Thoracic aorta (tissue), 2 donors: ENCODE measurements around the gene HELZ. TPM values are rescaled to one million over a fixed set of nuclear protein-coding genes. Genes with fewer than 3 reads are reported as not detected.

ENCODE experiments used
- ATAC-seq: fragments of 150-250 bp; one replicate; pipeline ENCODE4 v1.8.0; 2017; ENCODE audit warnings: low read depth; ENCODE audit not compliant: insufficient number of reproducible peaks, low FRiP score
- DNase-seq: peaks from one replicate; pipeline ENCODE4 v3.0.0-alpha.2; 2020; ENCODE audit warnings: low spot score
- H3K27ac ChIP-seq, 2 donors: fragments of 200-600 bp; sonication (generic); 1 replicate in 1 of 2; 2 replicates in 1 of 2; pipeline ENCODE4 v1.5.1; 2016; ENCODE audit warnings: mild to moderate bottlenecking in 2 of 2, moderate library complexity in 2 of 2
- H3K27me3 ChIP-seq: fragments of 200-600 bp; sonication (generic); replicated peaks from 2 replicates; pipeline ENCODE4 v1.6.0; 2016; ENCODE audit warnings: mild to moderate bottlenecking; ENCODE audit not compliant: insufficient read depth
- H3K36me3 ChIP-seq: fragments of 200-600 bp; sonication (generic); one replicate; pipeline ENCODE4 v1.5.1; 2016
- H3K4me1 ChIP-seq, 2 donors: fragments of 200-600 bp; sonication (generic); 1 replicate in 1 of 2; 2 replicates in 1 of 2; pipeline versions ENCODE4 v1.5.1 to v1.6.0; 2016; ENCODE audit warnings: low read depth in 2 of 2, mild to moderate bottlenecking in 1 of 2; ENCODE audit not compliant: control insufficient read depth in 1 of 2
- H3K4me3 ChIP-seq: fragments of 200-600 bp; sonication (generic); 2 replicates; pipeline ENCODE4 v1.5.1; 2016; ENCODE audit warnings: mild to moderate bottlenecking
- H3K9me3 ChIP-seq: fragments of 200-600 bp; sonication (generic); 2 replicates; pipeline ENCODE4 v1.5.1; 2016
- total RNA-seq, 2 donors: library from RNA; depleted of rRNA; stranded (reverse); fragments of >200 nt; gene quantifications; one replicate each; pipeline versions ENCODE4 v1.1.0 to v1.2.3, GENCODE V29; 2016
- TF ChIP-seq, protein P1 (sequence below): fragments of 200-600 bp; sonication (generic); IDR thresholded peaks from one replicate; pipeline ENCODE4 v1.5.1; 2019; ENCODE audit warnings: antibody characterized with exemption

HELZ gene
- total RNA-seq, 2 donors from 2014 or later = 47.8 to 58.4 TPM

DNA sequence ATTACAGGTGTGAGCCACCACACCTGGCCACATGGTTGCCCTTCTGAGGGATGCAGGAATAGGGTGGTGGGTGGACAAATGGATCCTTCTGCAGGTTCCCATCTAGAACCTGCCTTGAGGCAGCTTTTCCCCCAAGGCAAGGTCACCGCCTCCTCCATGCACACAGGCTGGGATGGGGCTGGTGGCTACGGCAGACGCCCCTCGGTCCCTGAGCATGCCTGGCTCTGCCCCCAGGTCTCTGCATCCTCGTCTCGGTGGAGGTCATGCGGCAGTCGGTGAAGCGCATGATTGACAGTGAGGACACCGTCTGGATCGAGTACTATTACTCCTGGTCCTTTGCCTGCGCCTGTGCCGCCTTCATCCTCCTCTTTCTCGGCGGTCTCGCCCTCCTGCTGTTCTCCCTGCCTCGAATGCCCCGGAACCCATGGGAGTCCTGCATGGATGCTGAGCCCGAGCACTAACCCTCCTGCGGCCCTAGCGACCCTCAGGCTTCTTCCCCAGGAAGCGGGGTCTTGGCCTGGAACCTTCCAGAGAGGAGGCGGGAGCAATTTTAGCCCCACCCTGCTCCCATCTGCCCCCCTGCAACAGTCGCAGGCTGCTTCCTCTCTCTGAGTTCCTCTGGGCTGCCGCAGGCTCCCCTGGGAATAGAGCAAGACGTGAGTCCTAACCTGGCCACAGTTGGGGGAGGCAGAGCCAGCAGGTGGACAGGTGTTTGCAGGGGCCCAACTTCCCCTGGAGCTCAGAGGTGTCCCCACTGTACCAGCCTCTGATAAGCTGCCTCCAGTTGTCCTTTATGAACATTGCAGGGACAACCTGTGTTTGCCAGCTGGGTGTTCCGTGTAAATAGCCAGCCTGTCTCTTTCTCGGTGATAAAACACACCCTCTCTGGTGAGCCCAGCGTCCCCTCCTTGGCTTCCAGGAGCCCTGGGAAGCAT, 188.9 kb downstream of the HELZ start:
- Histone ChIP-seq H3K9me3 (no peaks in the 10 kb centered on the region), H3K4me1 (peaks cover 0 to 8% of the 10 kb centered on the region in 2 donors), H3K27me3 (no peaks in the 10 kb centered on the region), H3K4me3 (no peak overlapping the region), H3K36me3 (no peaks in the 10 kb centered on the region), H3K27ac (no peak overlapping the region)
- ATAC-seq = no peak
- no peak for DNase-seq
- TF ChIP-seq, protein P1, sequence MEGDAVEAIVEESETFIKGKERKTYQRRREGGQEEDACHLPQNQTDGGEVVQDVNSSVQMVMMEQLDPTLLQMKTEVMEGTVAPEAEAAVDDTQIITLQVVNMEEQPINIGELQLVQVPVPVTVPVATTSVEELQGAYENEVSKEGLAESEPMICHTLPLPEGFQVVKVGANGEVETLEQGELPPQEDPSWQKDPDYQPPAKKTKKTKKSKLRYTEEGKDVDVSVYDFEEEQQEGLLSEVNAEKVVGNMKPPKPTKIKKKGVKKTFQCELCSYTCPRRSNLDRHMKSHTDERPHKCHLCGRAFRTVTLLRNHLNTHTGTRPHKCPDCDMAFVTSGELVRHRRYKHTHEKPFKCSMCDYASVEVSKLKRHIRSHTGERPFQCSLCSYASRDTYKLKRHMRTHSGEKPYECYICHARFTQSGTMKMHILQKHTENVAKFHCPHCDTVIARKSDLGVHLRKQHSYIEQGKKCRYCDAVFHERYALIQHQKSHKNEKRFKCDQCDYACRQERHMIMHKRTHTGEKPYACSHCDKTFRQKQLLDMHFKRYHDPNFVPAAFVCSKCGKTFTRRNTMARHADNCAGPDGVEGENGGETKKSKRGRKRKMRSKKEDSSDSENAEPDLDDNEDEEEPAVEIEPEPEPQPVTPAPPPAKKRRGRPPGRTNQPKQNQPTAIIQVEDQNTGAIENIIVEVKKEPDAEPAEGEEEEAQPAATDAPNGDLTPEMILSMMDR = no peak

DNA sequence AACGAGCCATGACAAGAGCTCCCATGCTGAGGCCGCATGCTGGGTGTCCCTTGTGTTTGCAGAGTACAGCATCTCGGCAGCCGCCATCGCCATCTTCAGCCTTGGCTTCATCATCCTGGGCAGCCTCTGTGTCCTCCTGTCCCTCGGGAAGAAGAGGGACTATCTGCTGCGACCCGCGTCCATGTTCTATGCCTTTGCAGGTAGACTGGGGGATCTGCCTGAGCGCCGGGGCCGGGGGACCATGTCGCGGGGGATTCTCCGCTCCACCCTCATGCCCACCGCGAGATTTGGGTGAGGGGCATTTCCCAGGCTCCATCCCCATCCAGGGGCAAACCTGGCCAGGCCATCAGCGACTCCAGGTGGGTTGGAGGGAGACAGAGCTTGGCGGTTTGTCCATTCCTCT, 190.0 kb downstream of the HELZ start:
- Histone ChIP-seq H3K9me3 (no peaks in the 10 kb centered on the region), H3K4me1 (peaks cover 0 to 8% of the 10 kb centered on the region in 2 donors), H3K27me3 (no peaks in the 10 kb centered on the region), H3K27ac (no peak overlapping the region), H3K4me3 (no peak overlapping the region), H3K36me3 (no peaks in the 10 kb centered on the region)
- no peak for DNase-seq
- no peak for ATAC-seq
- TF ChIP-seq, protein P1 = no peak

DNA sequence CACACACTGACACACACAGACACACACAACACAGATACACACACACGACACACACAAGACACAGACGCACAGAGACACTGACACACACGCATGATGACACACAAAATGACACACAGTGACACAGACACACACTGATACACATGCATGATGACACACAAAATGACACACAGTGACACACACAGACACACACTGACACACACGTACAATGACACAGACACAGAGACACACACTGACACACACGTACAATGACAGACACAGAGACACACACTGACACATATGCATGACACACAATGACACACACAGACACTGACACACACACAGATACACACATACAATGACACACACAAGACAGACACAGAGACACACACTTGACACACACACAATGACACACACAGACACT, 190.4 kb downstream of the HELZ start:
- Histone ChIP-seq H3K27ac (no peak overlapping the region), H3K36me3 (no peaks in the 10 kb centered on the region), H3K9me3 (no peaks in the 10 kb centered on the region), H3K27me3 (no peaks in the 10 kb centered on the region), H3K4me1 (peaks cover 0 to 7% of the 10 kb centered on the region in 2 donors), H3K4me3 (no peak overlapping the region)
- no peak for DNase-seq
- no peak for ATAC-seq
- TF ChIP-seq, protein P1 = no peak

DNA sequence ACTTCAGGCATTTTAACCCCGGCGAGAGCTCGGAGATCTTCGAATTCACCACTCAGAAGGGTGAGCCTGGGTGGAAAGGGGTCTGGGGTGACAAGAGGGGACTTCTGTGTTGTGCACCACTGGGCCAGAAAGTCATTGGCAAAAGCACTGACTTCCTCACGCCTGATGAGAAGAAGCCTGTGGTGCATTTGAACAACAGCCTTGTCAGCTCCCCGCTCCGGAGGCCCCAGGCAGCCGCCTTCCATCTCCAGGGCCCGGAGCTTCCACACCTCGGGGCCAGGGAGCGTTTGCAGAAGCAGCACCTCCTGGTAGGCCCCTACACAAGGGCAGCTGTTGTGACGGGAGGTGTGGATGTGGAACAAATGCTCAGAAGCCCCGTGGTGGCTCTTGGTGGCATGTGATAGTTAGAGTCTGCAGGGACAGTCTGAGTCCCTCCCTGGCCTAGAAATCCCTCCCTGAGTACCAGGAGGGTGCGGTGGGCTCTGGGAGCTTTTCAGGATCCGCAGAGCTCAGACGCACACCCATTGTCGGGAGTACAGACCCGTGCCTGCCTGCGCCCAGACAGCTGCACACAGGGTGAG, 190.9 kb downstream of the HELZ start:
- TF ChIP-seq, protein P1 = no peak
- Histone ChIP-seq H3K36me3 (no peaks in the 10 kb centered on the region), H3K4me3 (no peak overlapping the region), H3K4me1 (peaks cover 0 to 2% of the 10 kb centered on the region in 2 donors), H3K27ac (no peak overlapping the region), H3K27me3 (no peaks in the 10 kb centered on the region), H3K9me3 (peaks cover 3% of the 10 kb centered on the region)
- ATAC-seq (no peak), DNase-seq (no peak)

DNA sequence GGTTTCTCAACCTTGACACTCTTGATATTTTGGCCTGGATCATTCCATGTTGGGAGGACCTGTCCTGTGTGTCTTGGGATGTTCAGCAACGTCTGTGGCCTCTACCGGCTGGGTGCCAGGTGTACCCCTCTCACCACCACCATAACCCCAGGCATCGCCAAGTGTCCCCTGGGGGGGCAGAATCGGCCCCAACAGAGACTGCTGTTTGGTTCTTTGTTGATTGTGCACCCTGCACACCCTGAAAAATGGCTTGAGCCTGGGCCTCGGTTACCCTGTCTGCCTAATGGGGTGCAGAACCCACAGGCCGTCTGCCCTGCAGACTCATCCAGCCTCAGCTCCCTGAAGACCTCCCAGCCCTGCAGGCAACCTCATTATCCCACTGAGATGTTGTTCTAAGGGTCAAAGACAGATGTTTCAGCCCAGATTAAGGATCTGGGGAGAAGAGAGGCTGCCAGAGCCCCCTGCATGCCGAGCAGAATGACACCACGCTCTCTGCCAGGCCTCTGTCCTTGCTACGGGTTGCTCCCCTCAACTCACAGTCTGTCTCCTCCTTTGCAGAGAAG, 191.5 kb downstream of the HELZ start:
- Histone ChIP-seq H3K27me3 (no peaks in the 10 kb centered on the region), H3K9me3 (peaks cover 9% of the 10 kb centered on the region), H3K36me3 (no peaks in the 10 kb centered on the region), H3K4me3 (no peak overlapping the region), H3K4me1 (no peaks in the 10 kb centered on the region), H3K27ac (no peak overlapping the region)
- DNase-seq (no peak), ATAC-seq (no peak)
- TF ChIP-seq, protein P1 = no peak
